ENCODE measurements around the gene AGPS. TPM values are rescaled to one million over a fixed set of nuclear protein-coding genes. Genes with fewer than 3 reads are reported as not detected.

The AGPS gene
- total and polyA plus RNA-seq, 2 of the 13 experiments (the other 11 are each of a cell fraction or from before 2014, with no cell fraction given), result 39.4 to 99.0 TPM

DNA sequence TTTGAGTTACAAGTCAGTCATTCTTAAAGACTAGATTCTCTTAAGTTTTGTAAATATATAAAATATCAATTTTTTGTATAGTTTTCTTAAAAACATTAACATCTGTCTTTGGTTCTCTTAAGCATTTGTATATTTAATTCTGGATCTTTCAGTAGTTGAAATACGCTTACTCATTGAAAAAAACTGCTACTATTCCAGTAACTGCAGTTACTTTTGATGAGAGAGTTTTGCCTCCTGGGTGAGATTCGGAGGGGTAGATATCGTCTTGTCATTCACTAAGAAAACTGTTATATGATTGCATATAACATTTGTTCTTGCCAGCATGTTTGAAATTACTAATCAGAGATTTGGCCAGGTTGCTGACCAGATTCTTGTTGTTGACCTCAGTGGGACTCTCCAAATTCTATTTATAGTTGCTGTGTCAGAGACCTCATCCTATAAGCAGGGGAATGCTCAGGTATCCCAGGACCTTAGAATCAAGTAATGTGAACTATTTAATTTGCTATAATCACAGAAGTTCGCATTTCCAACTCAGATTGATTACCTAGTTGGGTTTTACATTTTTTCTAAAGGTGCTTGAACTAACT is 7.9 kb downstream of the AGPS start:
- no peaks in the 10 kb centered on the region; a peak in 2 of 5 replicates for H3K36me3 ChIP-seq (replicated peaks in 1 of 2; ENCODE audit: control insufficient read depth in 1 of 2, insufficient read depth in 2 of 2, low read length in 2 of 2)
- ATAC-seq (no peak), DNase-seq (ENCODE audit: low spot score) (no peak), FAIRE-seq (no peak)
- no peaks in the 10 kb centered on the region for H3K27me3 ChIP-seq (ENCODE audit: control insufficient read depth in 1 of 2, insufficient read depth in 2 of 2, low read length in 2 of 2)
- no peak overlapping the region for H3K4me2 ChIP-seq (ENCODE audit: low read depth, low read length)
- no peak overlapping the region for H3K9ac ChIP-seq (ENCODE audit: insufficient read depth, low read depth, low read length)
- intact Hi-C loops (cut with micrococcal nuclease; ENCODE audit: unreplicated experiment), result no loop called here
- in situ Hi-C loops (cut with HindIII; ENCODE audit: extremely low pct_ligation_motif_present, low pct_unique_long_range_greater_than_20kb), result no loop called here
- TF ChIP-seq MAFK (conservative IDR thresholded peaks at IDR 0.05 in 1 of 2, IDR thresholded peaks at IDR 0.05 in 1 of 2; ENCODE audit: low read length in 2 of 2) (peak; percentile 79 to 88), MAFF (IDR thresholded peaks at IDR 0.05; ENCODE audit: low read depth, low read length) (peak; percentile 84), ZNF251 (CRISPR knock-in tag; IDR thresholded peaks at IDR 0.05) (no peak)
- H3K79me2 ChIP-seq (ENCODE audit: insufficient read depth, low read length), result peaks cover 97% of the 10 kb centered on the region
- WGBS (ENCODE audit: low lambda C conversion rate), result 94% methylated on average over 4 of the region's 4 CpGs
- no TSS peak for BruUV-seq (replicated peaks)
- POLR2A ChIA-PET, result no interaction called here
- H3K9me3 ChIP-seq (ENCODE audit: low read length), result no peaks in the 10 kb centered on the region
- no peak overlapping the region for H3K4me3 ChIP-seq (replicated peaks in 1 of 3; ENCODE audit: insufficient read depth in 1 of 3, low read depth in 2 of 3, low read length in 3 of 3)
- H2AFZ ChIP-seq (ENCODE audit: low read length), result no peak overlapping the region
- H4K20me1 ChIP-seq (ENCODE audit: insufficient read depth, low read length), result peaks cover 8% of the 10 kb centered on the region; the same call in 1 of the 2 replicates
- H3K27ac ChIP-seq (ENCODE audit: extremely low read length, insufficient read depth, low read length), result peak overlapping the region; percentile 86
- H3K4me1 ChIP-seq (ENCODE audit: insufficient read depth, low read length), result peaks cover 99% of the 10 kb centered on the region
- CTCF ChIA-PET (ENCODE audit: low intra/inter-chr PET ratio, low total read pairs), result no interaction called here

- ATAC-seq (no peak), FAIRE-seq (no peak), DNase-seq (ENCODE audit: low spot score) (no peak)
- Histone ChIP-seq H3K79me2 (ENCODE audit: insufficient read depth, low read length) (peaks cover 98% of the 10 kb centered on the region), H3K36me3 (replicated peaks in 1 of 2; ENCODE audit: control insufficient read depth in 1 of 2, insufficient read depth in 2 of 2, low read length in 2 of 2) (no peaks in the 10 kb centered on the region; a peak in 2 of 5 replicates), H2AFZ (ENCODE audit: low read length) (no peak overlapping the region), H4K20me1 (ENCODE audit: insufficient read depth, low read length) (peaks cover 22% of the 10 kb centered on the region), H3K27ac (ENCODE audit: extremely low read length, insufficient read depth, low read length) (peak overlapping the region; percentile 20), H3K9ac (ENCODE audit: insufficient read depth, low read depth, low read length) (no peak overlapping the region), H3K4me2 (ENCODE audit: low read depth, low read length) (no peak overlapping the region), H3K9me3 (ENCODE audit: low read length) (no peaks in the 10 kb centered on the region), H3K4me3 (replicated peaks in 1 of 3; ENCODE audit: insufficient read depth in 1 of 3, low read depth in 2 of 3, low read length in 3 of 3) (no peak overlapping the region), H3K27me3 (ENCODE audit: control insufficient read depth in 1 of 2, insufficient read depth in 2 of 2, low read length in 2 of 2) (no peaks in the 10 kb centered on the region), H3K4me1 (ENCODE audit: insufficient read depth, low read length) (peaks cover 99% of the 10 kb centered on the region)
- in situ Hi-C loops (cut with HindIII; ENCODE audit: extremely low pct_ligation_motif_present, low pct_unique_long_range_greater_than_20kb), result no loop called here
- intact Hi-C loops (cut with micrococcal nuclease; ENCODE audit: unreplicated experiment), result no loop called here
- POLR2A ChIA-PET, result interaction anchor here (2.4 kb wide), 1 partner anchor 10 kb away, joined by 8 read pairs; the partner anchor contains the start of gene AGPS
- WGBS (ENCODE audit: low lambda C conversion rate), result 96% methylated on average over 1 of the region's 1 CpG
- CTCF ChIA-PET (ENCODE audit: low intra/inter-chr PET ratio, low total read pairs), result no interaction called here
- no TSS peak for BruUV-seq (replicated peaks)
- TF ChIP-seq CHCHD3 (CRISPR knock-in tag; IDR thresholded peaks at IDR 0.05) (no peak), LBX2 (CRISPR knock-in tag; IDR thresholded peaks at IDR 0.05; ENCODE audit: borderline replicate concordance) (no peak), THYN1 (CRISPR knock-in tag; IDR thresholded peaks at IDR 0.05; ENCODE audit: borderline replicate concordance, low read depth) (no peak), KLF15 (CRISPR knock-in tag; IDR thresholded peaks at IDR 0.05; ENCODE audit: borderline replicate concordance) (no peak), KDM6A (CRISPR knock-in tag; IDR thresholded peaks at IDR 0.05; ENCODE audit: low read depth) (no peak), GTF2F1 (IDR thresholded peaks at IDR 0.05; ENCODE audit: low read length) (no peak), ZBTB46 (CRISPR knock-in tag; IDR thresholded peaks at IDR 0.05; ENCODE audit: borderline replicate concordance) (no peak), IKZF1 (IDR thresholded peaks at IDR 0.05) (no peak), HNRNPH1 (optimal IDR thresholded peaks at IDR 0.05; ENCODE audit: low read depth, low read length) (no peak), FIP1L1 (IDR thresholded peaks at IDR 0.05; ENCODE audit: borderline replicate concordance, insufficient read depth, low read depth, low read length) (no peak), SIX4 (CRISPR knock-in tag; IDR thresholded peaks at IDR 0.05) (no peak), PHB2 (IDR thresholded peaks at IDR 0.05; ENCODE audit: partially characterized antibody) (no peak), NFIC (IDR thresholded peaks at IDR 0.05; ENCODE audit: low read length) (no peak)
- TF ChIP-seq, protein P1, sequence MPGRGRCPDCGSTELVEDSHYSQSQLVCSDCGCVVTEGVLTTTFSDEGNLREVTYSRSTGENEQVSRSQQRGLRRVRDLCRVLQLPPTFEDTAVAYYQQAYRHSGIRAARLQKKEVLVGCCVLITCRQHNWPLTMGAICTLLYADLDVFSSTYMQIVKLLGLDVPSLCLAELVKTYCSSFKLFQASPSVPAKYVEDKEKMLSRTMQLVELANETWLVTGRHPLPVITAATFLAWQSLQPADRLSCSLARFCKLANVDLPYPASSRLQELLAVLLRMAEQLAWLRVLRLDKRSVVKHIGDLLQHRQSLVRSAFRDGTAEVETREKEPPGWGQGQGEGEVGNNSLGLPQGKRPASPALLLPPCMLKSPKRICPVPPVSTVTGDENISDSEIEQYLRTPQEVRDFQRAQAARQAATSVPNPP (CRISPR knock-in tag; IDR thresholded peaks at IDR 0.05), result no peak
Measured at GRCh38 chr2:177402096-177402495, 9.5 kb downstream of the AGPS start.
